SK-N-SH treated with all-trans-retinoic acid at 6 μM for 48 hours (cell line): ENCODE measurements around the gene RPL27A.

ENCODE experiments used
- ATAC-seq: fragments of 200-7000 bp; cut with Tn5 transposase; 3 replicates; pipeline ENCODE4 v1.9.1; 2020; ENCODE audit warnings: mild to moderate bottlenecking, moderate library complexity
- ARNTL ChIP-seq: fragments of 450-650 bp; formaldehyde crosslinking; IDR thresholded peaks from 2 replicates; pipeline ENCODE4 v1.5.0; 2020; ENCODE audit warnings: low read depth, mild to moderate bottlenecking, moderate library complexity, borderline replicate concordance
- BACH2 ChIP-seq: fragments of 250-450 bp; sonication (Bioruptor Pico); IDR thresholded peaks from 2 replicates; pipeline ENCODE4 v1.9.0; 2021; ENCODE audit warnings: mild to moderate bottlenecking, borderline replicate concordance
- CSDC2 ChIP-seq: fragments of 250-450 bp; sonication (Bioruptor Pico); IDR thresholded peaks from 2 replicates; pipeline ENCODE4 v1.5.0; 2020; ENCODE audit warnings: mild to moderate bottlenecking, moderate library complexity
- GLIS3 ChIP-seq: fragments of 250-450 bp; sonication (Bioruptor Pico); IDR thresholded peaks from 2 replicates; pipeline ENCODE4 v1.5.0; 2020; ENCODE audit warnings: mild to moderate bottlenecking, moderate library complexity
- ISL1 ChIP-seq: fragments of 250-450 bp; sonication (Bioruptor Pico); IDR thresholded peaks from 2 replicates; pipeline ENCODE4 v2.1.2; 2022; ENCODE audit warnings: mild to moderate bottlenecking, moderate library complexity
- OSR1 ChIP-seq: fragments of 250-450 bp; sonication (Bioruptor Pico); IDR thresholded peaks from 2 replicates; pipeline ENCODE4 v1.8.0; 2022; ENCODE audit warnings: moderate library complexity, mild to moderate bottlenecking, inconsistent platforms
- PPARA ChIP-seq: fragments of 250-450 bp; sonication (Bioruptor Pico); IDR thresholded peaks from 2 replicates; pipeline ENCODE4 v1.5.0; 2020; ENCODE audit warnings: mild to moderate bottlenecking, borderline replicate concordance
- RARB ChIP-seq: fragments of 250-450 bp; sonication (Bioruptor Pico); IDR thresholded peaks from 2 replicates; pipeline ENCODE4 v1.8.0; 2021; ENCODE audit warnings: mild to moderate bottlenecking, moderate library complexity
- SNAI2 ChIP-seq: fragments of 250-450 bp; sonication (Bioruptor Pico); IDR thresholded peaks from 2 replicates; pipeline ENCODE4 v1.5.0; 2020; ENCODE audit warnings: mild to moderate bottlenecking, moderate library complexity
- TCF4 ChIP-seq: fragments of 250-450 bp; sonication (Bioruptor Pico); IDR thresholded peaks from 2 replicates; pipeline ENCODE4 v1.8.0; 2021; ENCODE audit warnings: mild to moderate bottlenecking, moderate library complexity, borderline replicate concordance
- TOX ChIP-seq: fragments of 250-450 bp; sonication (Bioruptor Pico); IDR thresholded peaks from 2 replicates; pipeline ENCODE4 v1.8.0; 2021; ENCODE audit warnings: mild to moderate bottlenecking, moderate library complexity, borderline replicate concordance
- ZC3H10 ChIP-seq: fragments of 250-450 bp; sonication (Bioruptor Pico); IDR thresholded peaks from 2 replicates; pipeline ENCODE4 v1.5.1; 2021; ENCODE audit warnings: mild to moderate bottlenecking, moderate library complexity
- ZFP3 ChIP-seq: fragments of 250-450 bp; sonication (Bioruptor Pico); IDR thresholded peaks from 2 replicates; pipeline ENCODE4 v1.5.0; 2020; ENCODE audit warnings: mild to moderate bottlenecking, moderate library complexity
- ZNF565 ChIP-seq: fragments of 450-650 bp; formaldehyde crosslinking; conservative IDR thresholded peaks from 2 replicates; pipeline ENCODE4 v1.5.0; 2020; ENCODE audit warnings: low read depth, mild to moderate bottlenecking, moderate library complexity
- ZNF70 ChIP-seq: fragments of 450-650 bp; formaldehyde crosslinking; IDR thresholded peaks from 2 replicates; pipeline ENCODE4 v1.5.0; 2020; ENCODE audit warnings: mild to moderate bottlenecking, moderate library complexity
- TF ChIP-seq, protein P1 (sequence below): fragments of 250-450 bp; sonication (Bioruptor Pico); IDR thresholded peaks from 2 replicates; pipeline ENCODE4 v1.5.1; 2021; ENCODE audit warnings: mild to moderate bottlenecking, moderate library complexity
- TF ChIP-seq, protein P2 (sequence below): fragments of 250-450 bp; sonication (Bioruptor Pico); IDR thresholded peaks from 2 replicates; pipeline ENCODE4 v1.5.0; 2020; ENCODE audit warnings: mild to moderate bottlenecking, moderate library complexity
- TF ChIP-seq, protein P3 (sequence below): fragments of 250-450 bp; sonication (Bioruptor Pico); IDR thresholded peaks from 2 replicates; pipeline ENCODE4 v1.8.0; 2021; ENCODE audit warnings: low read depth, mild to moderate bottlenecking, moderate library complexity, borderline replicate concordance
- TF ChIP-seq, protein P4 (sequence below): fragments of 250-450 bp; sonication (Bioruptor Pico); IDR thresholded peaks from 2 replicates; pipeline ENCODE4 v1.8.0; 2020; ENCODE audit warnings: mild to moderate bottlenecking, moderate library complexity, borderline replicate concordance
- TF ChIP-seq, protein P5 (sequence below): fragments of 250-450 bp; sonication (Bioruptor Pico); IDR thresholded peaks from 2 replicates; pipeline ENCODE4 v1.5.1; 2020; ENCODE audit warnings: low read depth, mild to moderate bottlenecking, moderate library complexity

The RPL27A gene

DNA sequence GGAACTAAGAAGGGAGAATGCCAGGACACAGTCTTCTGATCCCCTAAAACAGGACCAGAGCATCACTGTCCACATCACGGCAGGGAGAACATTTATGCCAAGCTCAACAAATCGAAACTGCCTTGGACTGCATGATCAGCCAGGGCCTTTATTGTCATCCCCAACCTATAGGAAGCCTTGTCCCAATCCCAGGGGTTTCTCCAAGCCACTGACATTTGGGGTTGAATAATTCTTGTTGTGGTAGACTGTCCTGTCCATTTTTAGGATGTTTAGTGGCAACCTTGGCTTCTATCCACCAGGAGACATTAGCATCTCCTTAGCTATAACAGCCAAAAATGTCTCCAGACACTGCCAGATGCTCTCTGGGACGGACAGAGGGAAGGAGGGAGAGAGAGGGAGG is 37.1 kb downstream of the RPL27A start:
- ATAC-seq = peak; percentile 39
- TF ChIP-seq ARNTL (CRISPR knock-in tag) = no peak
- no peak for TF ChIP-seq CSDC2 (CRISPR knock-in tag)
- TF ChIP-seq, protein P1, sequence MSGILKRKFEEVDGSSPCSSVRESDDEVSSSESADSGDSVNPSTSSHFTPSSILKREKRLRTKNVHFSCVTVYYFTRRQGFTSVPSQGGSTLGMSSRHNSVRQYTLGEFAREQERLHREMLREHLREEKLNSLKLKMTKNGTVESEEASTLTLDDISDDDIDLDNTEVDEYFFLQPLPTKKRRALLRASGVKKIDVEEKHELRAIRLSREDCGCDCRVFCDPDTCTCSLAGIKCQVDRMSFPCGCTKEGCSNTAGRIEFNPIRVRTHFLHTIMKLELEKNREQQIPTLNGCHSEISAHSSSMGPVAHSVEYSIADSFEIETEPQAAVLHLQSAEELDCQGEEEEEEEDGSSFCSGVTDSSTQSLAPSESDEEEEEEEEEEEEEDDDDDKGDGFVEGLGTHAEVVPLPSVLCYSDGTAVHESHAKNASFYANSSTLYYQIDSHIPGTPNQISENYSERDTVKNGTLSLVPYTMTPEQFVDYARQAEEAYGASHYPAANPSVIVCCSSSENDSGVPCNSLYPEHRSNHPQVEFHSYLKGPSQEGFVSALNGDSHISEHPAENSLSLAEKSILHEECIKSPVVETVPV (CRISPR knock-in tag) = no peak
- no peak for TF ChIP-seq GLIS3 (CRISPR knock-in tag)
- TF ChIP-seq, protein P2, sequence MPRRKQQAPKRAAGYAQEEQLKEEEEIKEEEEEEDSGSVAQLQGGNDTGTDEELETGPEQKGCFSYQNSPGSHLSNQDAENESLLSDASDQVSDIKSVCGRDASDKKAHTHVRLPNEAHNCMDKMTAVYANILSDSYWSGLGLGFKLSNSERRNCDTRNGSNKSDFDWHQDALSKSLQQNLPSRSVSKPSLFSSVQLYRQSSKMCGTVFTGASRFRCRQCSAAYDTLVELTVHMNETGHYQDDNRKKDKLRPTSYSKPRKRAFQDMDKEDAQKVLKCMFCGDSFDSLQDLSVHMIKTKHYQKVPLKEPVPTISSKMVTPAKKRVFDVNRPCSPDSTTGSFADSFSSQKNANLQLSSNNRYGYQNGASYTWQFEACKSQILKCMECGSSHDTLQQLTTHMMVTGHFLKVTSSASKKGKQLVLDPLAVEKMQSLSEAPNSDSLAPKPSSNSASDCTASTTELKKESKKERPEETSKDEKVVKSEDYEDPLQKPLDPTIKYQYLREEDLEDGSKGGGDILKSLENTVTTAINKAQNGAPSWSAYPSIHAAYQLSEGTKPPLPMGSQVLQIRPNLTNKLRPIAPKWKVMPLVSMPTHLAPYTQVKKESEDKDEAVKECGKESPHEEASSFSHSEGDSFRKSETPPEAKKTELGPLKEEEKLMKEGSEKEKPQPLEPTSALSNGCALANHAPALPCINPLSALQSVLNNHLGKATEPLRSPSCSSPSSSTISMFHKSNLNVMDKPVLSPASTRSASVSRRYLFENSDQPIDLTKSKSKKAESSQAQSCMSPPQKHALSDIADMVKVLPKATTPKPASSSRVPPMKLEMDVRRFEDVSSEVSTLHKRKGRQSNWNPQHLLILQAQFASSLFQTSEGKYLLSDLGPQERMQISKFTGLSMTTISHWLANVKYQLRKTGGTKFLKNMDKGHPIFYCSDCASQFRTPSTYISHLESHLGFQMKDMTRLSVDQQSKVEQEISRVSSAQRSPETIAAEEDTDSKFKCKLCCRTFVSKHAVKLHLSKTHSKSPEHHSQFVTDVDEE (CRISPR knock-in tag) = no peak
- TF ChIP-seq, protein P3, sequence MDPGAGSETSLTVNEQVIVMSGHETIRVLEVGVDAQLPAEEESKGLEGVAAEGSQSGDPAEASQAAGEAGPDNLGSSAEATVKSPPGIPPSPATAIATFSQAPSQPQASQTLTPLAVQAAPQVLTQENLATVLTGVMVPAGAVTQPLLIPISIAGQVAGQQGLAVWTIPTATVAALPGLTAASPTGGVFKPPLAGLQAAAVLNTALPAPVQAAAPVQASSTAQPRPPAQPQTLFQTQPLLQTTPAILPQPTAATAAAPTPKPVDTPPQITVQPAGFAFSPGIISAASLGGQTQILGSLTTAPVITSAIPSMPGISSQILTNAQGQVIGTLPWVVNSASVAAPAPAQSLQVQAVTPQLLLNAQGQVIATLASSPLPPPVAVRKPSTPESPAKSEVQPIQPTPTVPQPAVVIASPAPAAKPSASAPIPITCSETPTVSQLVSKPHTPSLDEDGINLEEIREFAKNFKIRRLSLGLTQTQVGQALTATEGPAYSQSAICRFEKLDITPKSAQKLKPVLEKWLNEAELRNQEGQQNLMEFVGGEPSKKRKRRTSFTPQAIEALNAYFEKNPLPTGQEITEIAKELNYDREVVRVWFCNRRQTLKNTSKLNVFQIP (CRISPR knock-in tag) = no peak
- no peak for TF ChIP-seq SNAI2 (CRISPR knock-in tag)
- no peak for TF ChIP-seq ZFP3
- TF ChIP-seq, protein P4, sequence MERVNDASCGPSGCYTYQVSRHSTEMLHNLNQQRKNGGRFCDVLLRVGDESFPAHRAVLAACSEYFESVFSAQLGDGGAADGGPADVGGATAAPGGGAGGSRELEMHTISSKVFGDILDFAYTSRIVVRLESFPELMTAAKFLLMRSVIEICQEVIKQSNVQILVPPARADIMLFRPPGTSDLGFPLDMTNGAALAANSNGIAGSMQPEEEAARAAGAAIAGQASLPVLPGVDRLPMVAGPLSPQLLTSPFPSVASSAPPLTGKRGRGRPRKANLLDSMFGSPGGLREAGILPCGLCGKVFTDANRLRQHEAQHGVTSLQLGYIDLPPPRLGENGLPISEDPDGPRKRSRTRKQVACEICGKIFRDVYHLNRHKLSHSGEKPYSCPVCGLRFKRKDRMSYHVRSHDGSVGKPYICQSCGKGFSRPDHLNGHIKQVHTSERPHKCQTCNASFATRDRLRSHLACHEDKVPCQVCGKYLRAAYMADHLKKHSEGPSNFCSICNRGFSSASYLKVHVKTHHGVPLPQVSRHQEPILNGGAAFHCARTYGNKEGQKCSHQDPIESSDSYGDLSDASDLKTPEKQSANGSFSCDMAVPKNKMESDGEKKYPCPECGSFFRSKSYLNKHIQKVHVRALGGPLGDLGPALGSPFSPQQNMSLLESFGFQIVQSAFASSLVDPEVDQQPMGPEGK (CRISPR knock-in tag) = no peak
- TF ChIP-seq BACH2 (CRISPR knock-in tag) = no peak
- no peak for TF ChIP-seq TOX (CRISPR knock-in tag)

DNA sequence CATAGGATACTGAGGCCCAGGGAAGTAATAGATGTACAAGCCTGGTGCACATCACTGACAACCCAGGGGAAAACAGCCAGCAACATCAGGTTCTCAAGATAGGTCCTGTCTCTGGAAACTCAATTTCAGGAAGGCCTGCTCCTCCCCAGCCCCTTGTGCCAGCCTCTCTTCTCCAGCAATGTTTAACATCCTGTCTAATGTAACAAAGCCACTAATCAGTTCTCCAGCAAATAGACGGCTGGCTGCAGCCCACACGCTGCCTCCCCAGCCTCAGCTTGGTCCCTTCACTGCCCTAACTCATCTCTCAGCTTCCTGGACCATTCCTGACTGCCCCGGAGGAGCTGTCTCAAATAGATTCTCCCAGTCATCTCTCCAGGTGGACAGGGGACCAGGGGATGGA is 37.8 kb downstream of the RPL27A start:
- ATAC-seq = peak; percentile 23
- TF ChIP-seq, protein P1 (CRISPR knock-in tag) = no peak
- TF ChIP-seq TCF4 (CRISPR knock-in tag) (no peak), SNAI2 (CRISPR knock-in tag) (no peak), TOX (CRISPR knock-in tag) (no peak), ZC3H10 (CRISPR knock-in tag) (no peak), OSR1 (no peak), ISL1 (CRISPR knock-in tag) (no peak)

DNA sequence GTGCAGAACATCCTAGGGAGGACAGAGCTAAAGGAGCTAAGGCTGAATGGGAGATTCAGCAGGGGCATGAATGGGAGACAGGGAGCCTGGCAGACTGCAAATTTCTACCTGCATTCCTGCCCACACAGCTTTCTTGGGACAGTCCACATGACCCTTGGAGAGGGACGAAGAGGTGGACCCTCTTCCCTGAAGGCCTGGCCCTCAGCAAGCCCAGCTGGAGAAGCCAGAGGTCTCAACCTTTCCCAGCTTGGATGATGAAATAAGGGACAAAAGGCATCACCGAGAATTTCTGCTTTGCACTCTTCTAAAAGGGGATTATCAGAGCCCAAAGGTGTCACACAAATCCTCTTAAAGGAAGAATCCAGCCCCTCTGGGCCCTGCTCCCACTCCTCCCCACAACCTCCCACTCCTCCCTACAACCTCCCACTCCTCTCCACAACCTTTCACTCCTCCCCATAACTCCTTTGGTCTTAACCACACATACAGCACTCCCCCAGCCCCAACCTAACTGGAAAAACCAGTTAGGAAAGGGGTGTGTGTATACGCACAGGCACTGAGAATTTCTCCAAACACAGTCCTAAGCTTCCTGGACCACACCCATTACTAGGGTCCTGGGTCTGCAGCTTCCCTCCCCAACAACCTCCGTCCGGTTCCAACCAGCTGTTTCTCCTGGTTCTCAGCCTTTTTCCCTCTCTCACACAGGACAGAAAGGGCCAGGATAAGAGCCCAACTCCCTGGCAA is 38.4 kb downstream of the RPL27A start:
- no peak for ATAC-seq

More for the DNA sequence above, 38.4 kb downstream of the RPL27A start:
- TF ChIP-seq, protein P1 (CRISPR knock-in tag) = no peak
- TF ChIP-seq PPARA (CRISPR knock-in tag) (no peak), GLIS3 (CRISPR knock-in tag) (no peak), TOX (CRISPR knock-in tag) (no peak), ZNF565 (CRISPR knock-in tag) (no peak), BACH2 (CRISPR knock-in tag) (no peak), OSR1 (no peak), RARB (CRISPR knock-in tag) (no peak), ISL1 (CRISPR knock-in tag) (no peak), ZNF70 (CRISPR knock-in tag) (no peak)
- TF ChIP-seq, protein P2 (CRISPR knock-in tag) = no peak
- TF ChIP-seq, protein P5, sequence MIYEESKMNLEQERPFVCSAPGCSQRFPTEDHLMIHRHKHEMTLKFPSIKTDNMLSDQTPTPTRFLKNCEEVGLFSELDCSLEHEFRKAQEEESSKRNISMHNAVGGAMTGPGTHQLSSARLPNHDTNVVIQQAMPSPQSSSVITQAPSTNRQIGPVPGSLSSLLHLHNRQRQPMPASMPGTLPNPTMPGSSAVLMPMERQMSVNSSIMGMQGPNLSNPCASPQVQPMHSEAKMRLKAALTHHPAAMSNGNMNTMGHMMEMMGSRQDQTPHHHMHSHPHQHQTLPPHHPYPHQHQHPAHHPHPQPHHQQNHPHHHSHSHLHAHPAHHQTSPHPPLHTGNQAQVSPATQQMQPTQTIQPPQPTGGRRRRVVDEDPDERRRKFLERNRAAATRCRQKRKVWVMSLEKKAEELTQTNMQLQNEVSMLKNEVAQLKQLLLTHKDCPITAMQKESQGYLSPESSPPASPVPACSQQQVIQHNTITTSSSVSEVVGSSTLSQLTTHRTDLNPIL (CRISPR knock-in tag) = no peak
